MV-4-11 (cell line): ENCODE measurements around the gene PLCL1.
"Not testable (repeated sequence)": the region's sequence is repeated elsewhere in the genome, so short reads cannot be mapped to it uniquely, and the experiment has no call there.

Experiments
- DNase-seq: peaks from one replicate; lab custom pipeline; 2025; lab: John Stamatoyannopoulos, UW

Gene PLCL1

GRCh38 chr2:197810016-197810415 is 5.6 kb downstream of the PLCL1 start:
- DNase-seq, result no peak

GRCh38 chr2:197810491-197810890 is 6.1 kb downstream of the PLCL1 start:
- no peak for DNase-seq

- peak; percentile 58 for DNase-seq
Observed at GRCh38 chr2:197813093-197813787, 8.8 kb downstream of the PLCL1 start.

- no peak for DNase-seq
Observed at GRCh38 chr2:197814526-197814925, 10.1 kb downstream of the PLCL1 start.

- DNase-seq, result peak; percentile 77
Observed at GRCh38 chr2:197821550-197822289, 17.3 kb downstream of the PLCL1 start.

- no peak for DNase-seq
Observed at GRCh38 chr2:197822333-197822732, 17.9 kb downstream of the PLCL1 start.

- no peak for DNase-seq
Observed at GRCh38 chr2:197827618-197828017, 23.2 kb downstream of the PLCL1 start.

GRCh38 chr2:197828464-197829135 is 24.2 kb downstream of the PLCL1 start:
- no peak for DNase-seq

- not testable (repeated sequence) for DNase-seq
Observed at GRCh38 chr2:197834771-197835170, 30.4 kb downstream of the PLCL1 start.

GRCh38 chr2:197835293-197835692 is 30.9 kb downstream of the PLCL1 start:
- DNase-seq, result no peak

GRCh38 chr2:197838036-197838435 is 33.6 kb downstream of the PLCL1 start:
- peak; percentile 74 for DNase-seq

GRCh38 chr2:197838579-197838978 is 34.2 kb downstream of the PLCL1 start:
- DNase-seq, result no peak

GRCh38 chr2:197839327-197839726 is 34.9 kb downstream of the PLCL1 start:
- DNase-seq, result no peak

- DNase-seq, result no peak
Observed at GRCh38 chr2:197839856-197840255, 35.5 kb downstream of the PLCL1 start.

- DNase-seq, result no peak
Observed at GRCh38 chr2:197846128-197846527, 41.7 kb downstream of the PLCL1 start.

GRCh38 chr2:197846777-197847176 is 42.4 kb downstream of the PLCL1 start:
- DNase-seq, result no peak

- DNase-seq, result no peak
Observed at GRCh38 chr2:197847651-197848401, 43.4 kb downstream of the PLCL1 start.

GRCh38 chr2:197848602-197849001 is 44.2 kb downstream of the PLCL1 start:
- no peak for DNase-seq

- DNase-seq, result no peak
Observed at GRCh38 chr2:197850882-197851450, 46.6 kb downstream of the PLCL1 start.

GRCh38 chr2:197851451-197851850 is 47.1 kb downstream of the PLCL1 start:
- DNase-seq, result no peak

GRCh38 chr2:197852108-197852507 is 47.7 kb downstream of the PLCL1 start:
- DNase-seq, result no peak

GRCh38 chr2:197853549-197853948 is 49.2 kb downstream of the PLCL1 start:
- DNase-seq, result no peak
